ENCODE measurements around the gene LONP2. TPM values are rescaled to one million over a fixed set of nuclear protein-coding genes. Genes with fewer than 3 reads are reported as not detected.
"Not testable (repeated sequence)": the region's sequence is repeated elsewhere in the genome, so short reads cannot be mapped to it uniquely, and the experiment has no call there.

The LONP2 gene
- polyA plus RNA-seq, 1 experiment: 34.1 TPM

- POLR2A ChIA-PET: no interaction called here
- CTCF ChIA-PET: interaction anchor here (0.6 kb wide), 1 partner anchor 39 kb away, joined by 3 read pairs; no protein-coding TSS in a partner anchor
- no peak for DNase-seq (ENCODE audit: low read depth)
- no peaks in the 10 kb centered on the region for H3K36me3 ChIP-seq (ENCODE audit: control insufficient read depth, insufficient read depth, low read length)
- no peak for TF ChIP-seq CTCF (IDR thresholded peaks at IDR 0.05; ENCODE audit: insufficient read depth, low read depth, low read length)
- H3K4me3 ChIP-seq (ENCODE audit: low read depth, low read length): no peak overlapping the region
- no peaks in the 10 kb centered on the region for H3K27me3 ChIP-seq (ENCODE audit: control insufficient read depth, insufficient read depth, low read length)
Measured at GRCh38 chr16:48372744-48373143, 128.6 kb downstream of the LONP2 start.

GRCh38 chr16:48373258-48374029, 129.3 kb downstream of the LONP2 start:
- Histone ChIP-seq H3K27me3 (ENCODE audit: control insufficient read depth, insufficient read depth, low read length) (no peaks in the 10 kb centered on the region), H3K36me3 (ENCODE audit: control insufficient read depth, insufficient read depth, low read length) (no peaks in the 10 kb centered on the region), H3K4me3 (ENCODE audit: low read depth, low read length) (no peak overlapping the region)
- ChIA-PET POLR2A (no interaction called here), CTCF (no interaction called here)
- DNase-seq (ENCODE audit: low read depth): no peak
- no peak for TF ChIP-seq CTCF (IDR thresholded peaks at IDR 0.05; ENCODE audit: insufficient read depth, low read depth, low read length)

- CTCF ChIA-PET: interaction anchor here (0.6 to 1.0 kb wide), 2 partner anchors 214 to 249 kb away, joined by 3 read pairs; no protein-coding TSS in a partner anchor
- no peak for TF ChIP-seq CTCF (IDR thresholded peaks at IDR 0.05; ENCODE audit: insufficient read depth, low read depth, low read length)
- POLR2A ChIA-PET: no interaction called here
- Histone ChIP-seq H3K27me3 (ENCODE audit: control insufficient read depth, insufficient read depth, low read length) (no peaks in the 10 kb centered on the region), H3K36me3 (ENCODE audit: control insufficient read depth, insufficient read depth, low read length) (no peaks in the 10 kb centered on the region), H3K4me3 (ENCODE audit: low read depth, low read length) (no peak overlapping the region)
- DNase-seq (ENCODE audit: low read depth): no peak
Measured at GRCh38 chr16:48374255-48374654, 130.2 kb downstream of the LONP2 start.

- POLR2A ChIA-PET; DNase-seq (ENCODE audit: low read depth); H3K27me3 ChIP-seq (ENCODE audit: control insufficient read depth, insufficient read depth, low read length); H3K36me3 ChIP-seq (ENCODE audit: control insufficient read depth, insufficient read depth, low read length); H3K4me3 ChIP-seq (ENCODE audit: low read depth, low read length): not testable (repeated sequence)
- CTCF ChIA-PET: interaction anchor here (0.6 to 0.8 kb wide), 2 partner anchors 246 to 1551 kb away, joined by 3 read pairs; no protein-coding TSS in a partner anchor
Measured at GRCh38 chr16:48377301-48377700, 133.2 kb downstream of the LONP2 start.

- Histone ChIP-seq H3K4me3 (ENCODE audit: low read depth, low read length) (no peak overlapping the region), H3K36me3 (ENCODE audit: control insufficient read depth, insufficient read depth, low read length) (no peaks in the 10 kb centered on the region), H3K27me3 (ENCODE audit: control insufficient read depth, insufficient read depth, low read length) (no peaks in the 10 kb centered on the region)
- POLR2A ChIA-PET: no interaction called here
- DNase-seq (ENCODE audit: low read depth): no peak
- TF ChIP-seq CTCF (IDR thresholded peaks at IDR 0.05; ENCODE audit: insufficient read depth, low read depth, low read length): no peak
- CTCF ChIA-PET: interaction anchor here (0.6 to 1.0 kb wide), 2 partner anchors 244 to 1552 kb away, joined by 3 read pairs; no protein-coding TSS in a partner anchor
Measured at GRCh38 chr16:48378276-48378675, 134.2 kb downstream of the LONP2 start.
